GM12878 (cell line): ENCODE measurements around the gene SORCS2. TPM values are rescaled to one million over a fixed set of nuclear protein-coding genes. Genes with fewer than 3 reads are reported as not detected.

ENCODE experiments used
- ATAC-seq: fragments of 200-7000 bp; cut with Tn5 transposase; 3 replicates; pipeline ENCODE4 v1.9.1; 2020; ENCODE audit warnings: mild to moderate bottlenecking, moderate library complexity
- BruUV-seq: library from RNA; stranded (reverse); fragments of 400-500 nt; replicated peaks from 2 replicates; lab custom pipeline; 2021; lab: Mats Ljungman, UMichigan
- CTCF ChIA-PET: fragments of 300-600 bp; sonication (Branson Sonifier 250); formaldehyde crosslinking; extraction: SDS; loops from one replicate; lab custom pipeline; 2021; ENCODE audit warnings: inconsistent platforms; lab: Yijun Ruan, JAX
- POLR2A ChIA-PET: fragments of 350-600 bp; formaldehyde crosslinking; extraction: SDS; loops from one replicate; lab custom pipeline; 2021; ENCODE audit warnings: inconsistent platforms; lab: Charles Lee
- RAD21 ChIA-PET: fragments of 300-600 bp; sonication (Branson Sonifier 250); formaldehyde crosslinking; loops from one replicate; lab custom pipeline; 2023; ENCODE audit warnings: antibody characterized with exemption; ENCODE audit not compliant: unreplicated experiment; lab: Charles Lee
- SMC1A ChIA-PET: fragments of 300-600 bp; sonication (Branson Sonifier 250); formaldehyde crosslinking; loops from one replicate; lab custom pipeline; 2023; ENCODE audit not compliant: unreplicated experiment, uncharacterized antibody; lab: Charles Lee
- DNase-seq: peaks from one replicate; pipeline ENCODE4 v3.0.0-alpha.2; 2011; ENCODE audit warnings: low read depth, low spot score
- FAIRE-seq: peaks from 3 replicates; lab custom pipeline; 2011; peaks lifted over from hg19 to GRCh38; lab: Jason Lieb, UNC
- H2AFZ ChIP-seq: 2 replicates; pipeline ENCODE4 v1.6.0; 2011; ENCODE audit warnings: low read depth, low read length, control low read depth; ENCODE audit not compliant: control insufficient read depth
- H3K27ac ChIP-seq: 2 replicates; pipeline ENCODE4 v1.5.1; 2011; ENCODE audit warnings: control low read depth; ENCODE audit not compliant: control insufficient read depth, insufficient read depth
- H3K27me3 ChIP-seq, 2 experiments: replicated peaks in 1 of 2; 2 replicates each; pipeline versions ENCODE4 v1.6.0 to v1.6.1; 2011; ENCODE audit warnings: low read length in 1 of 2; ENCODE audit not compliant: control insufficient read depth in 2 of 2, insufficient read depth in 2 of 2
- H3K36me3 ChIP-seq, 2 experiments: 2 replicates each; pipeline ENCODE4 v1.5.1; 2011; ENCODE audit warnings: low read length in 1 of 2; ENCODE audit not compliant: control insufficient read depth in 2 of 2, insufficient read depth in 2 of 2
- H3K4me1 ChIP-seq: 2 replicates; pipeline ENCODE4 v1.6.1; 2011; ENCODE audit warnings: mild to moderate bottlenecking, low read length, moderate library complexity, mixed read lengths; ENCODE audit not compliant: control insufficient read depth, insufficient read depth
- H3K4me2 ChIP-seq: 2 replicates; pipeline ENCODE4 v1.6.0; 2011; ENCODE audit warnings: control low read depth; ENCODE audit not compliant: control insufficient read depth, insufficient read depth
- H3K4me3 ChIP-seq: fragments of 200-600 bp; sonication (generic); 2 replicates; pipeline ENCODE4 v1.5.1; 2016
- H3K79me2 ChIP-seq: 2 replicates; pipeline ENCODE4 v1.6.0; 2011; ENCODE audit warnings: low read length; ENCODE audit not compliant: control insufficient read depth, insufficient read depth
- H3K9ac ChIP-seq: 2 replicates; pipeline ENCODE4 v1.8.0; 2011; ENCODE audit warnings: low read length, control low read depth, mixed read lengths; ENCODE audit not compliant: control insufficient read depth, insufficient read depth
- H3K9me3 ChIP-seq: replicated peaks from 3 replicates; pipeline ENCODE4 v1.5.1; 2011; ENCODE audit warnings: mild to moderate bottlenecking, low read length; ENCODE audit not compliant: control insufficient read depth, insufficient read depth
- H4K20me1 ChIP-seq: 2 replicates; pipeline ENCODE4 v1.6.0; 2011; ENCODE audit not compliant: control insufficient read depth, insufficient read depth
- CREM ChIP-seq: IDR thresholded peaks from 2 replicates; pipeline ENCODE4 v1.6.1; 2014; ENCODE audit warnings: antibody characterized with exemption, low read depth
- EGR1 ChIP-seq, 2 experiments: IDR thresholded peaks; 1 replicate in 1 of 2; 2 replicates in 1 of 2; pipeline ENCODE4 v1.6.1; 2011 to 2012; ENCODE audit warnings: low read depth in 2 of 2, low read length in 2 of 2, borderline replicate concordance in 1 of 2, mild to moderate bottlenecking in 1 of 2, moderate library complexity in 1 of 2
- EP300 ChIP-seq, 2 experiments: fragments of 150-350 bp in 1 of 2; IDR thresholded peaks; 2 replicates each; pipeline ENCODE4 v1.6.1; 2011 to 2012; ENCODE audit warnings: low read depth in 2 of 2, low read length in 2 of 2, borderline replicate concordance in 1 of 2, improper control_type of control experiment in 1 of 2, inconsistent platforms in 1 of 2; ENCODE audit not compliant: control insufficient read depth in 1 of 2
- ETV6 ChIP-seq, 2 experiments: fragments of 450-650 bp in 1 of 2; IDR thresholded peaks in 1 of 2; conservative IDR thresholded peaks in 1 of 2; 2 replicates each; pipeline ENCODE4 v1.6.1; 2014; ENCODE audit warnings: antibody characterized with exemption in 1 of 2, borderline replicate concordance in 1 of 2, low read depth in 1 of 2, mild to moderate bottlenecking in 1 of 2, moderate library complexity in 1 of 2
- GABPA ChIP-seq: IDR thresholded peaks from 2 replicates; pipeline ENCODE4 v1.6.1; 2014; ENCODE audit warnings: antibody characterized with exemption, low read depth, mild to moderate bottlenecking, inconsistent platforms
- IRF4 ChIP-seq: IDR thresholded peaks from 2 replicates; pipeline ENCODE4 v1.6.1; 2011; ENCODE audit warnings: low read depth, low read length
- MYB ChIP-seq: fragments of 150-350 bp; IDR thresholded peaks from 2 replicates; pipeline ENCODE4 v1.6.1; 2014; ENCODE audit warnings: mild to moderate bottlenecking, low read depth, low read length, borderline replicate concordance
- POLR2AphosphoS5 ChIP-seq: IDR thresholded peaks from 2 replicates; pipeline ENCODE4 v1.6.1; 2011; ENCODE audit warnings: mild to moderate bottlenecking, low read length, inconsistent platforms
- RUNX3 ChIP-seq: IDR thresholded peaks from 2 replicates; pipeline ENCODE4 v1.6.1; 2012; ENCODE audit warnings: low read length, inconsistent platforms
- STAT3 ChIP-seq: IDR thresholded peaks from 2 replicates; pipeline ENCODE4 v1.6.1; 2011; ENCODE audit warnings: low read depth, low read length, improper control_type of control experiment
- WRNIP1 ChIP-seq: IDR thresholded peaks from 2 replicates; pipeline ENCODE4 v1.6.1; 2011; ENCODE audit warnings: low read depth, low read length, improper control_type of control experiment, borderline replicate concordance
- WGBS: methylation state at CpG from one replicate; pipeline ENCODE4 v1.1.6; 2016; ENCODE audit warnings: low lambda C conversion rate; ENCODE audit not compliant: insufficient replicate concordance, insufficient coverage; ENCODE audit errors: missing lambda C conversion rate; 5-methylcytosine and 5-hydroxymethylcytosine counted together
- in situ Hi-C: fragments of 300-500 bp; cut with MboI; formaldehyde crosslinking; loops from 9 replicates; pipeline ENCODE4 v1.14.3; 2018; ENCODE audit warnings: mixed read lengths
- intact Hi-C: fragments of 100-400 bp; cut with micrococcal nuclease; formaldehyde crosslinking; loops from one replicate; pipeline ENCODE4 v1.14.2; 2022; ENCODE audit not compliant: unreplicated experiment
- polyA plus RNA-seq, 11 experiments: library from polyadenylated mRNA; depleted of rRNA in 4 of 11; unstranded in 6 of 11; stranded (reverse) in 5 of 11; fragments of >200 nt; fragmentation: Nextera tagmentation in 4 of 11; fragmentation: Illumina TruSeq in 1 of 11; extraction: Ambion mirVana in 4 of 11; extraction: Trizol in 1 of 11; gene quantifications; 1 replicate in 1 of 11; 2 replicates in 10 of 11; pipeline versions ENCODE4 v1.2.1 to v1.2.3, GENCODE V29; 2011 to 2016; ENCODE audit warnings: inconsistent platforms in 2 of 11, missing spikeins in 2 of 11, low read depth in 1 of 11
- total RNA-seq, 4 experiments: library from RNA; depleted of rRNA in 3 of 4; stranded (reverse); fragments of >200 nt in 3 of 4; fragmentation: Illumina TruSeq in 1 of 4; extraction: Trizol in 1 of 4; gene quantifications; 2 replicates each; pipeline versions ENCODE4 v1.2.1 to v1.2.3, GENCODE V29; 2013 to 2021
- TF ChIP-seq, protein P1 (sequence below): IDR thresholded peaks from 2 replicates; pipeline ENCODE4 v1.6.1; 2012; ENCODE audit warnings: improper control_type of control experiment, low read depth, low read length; ENCODE audit not compliant: insufficient replicate concordance

Gene SORCS2
- total and polyA plus RNA-seq, 10 of the 15 experiments (the other 5 are each of a cell fraction or from before 2014, with no cell fraction given) = 0.01 to 0.15 (median 0.05) TPM; not detected in 5

DNA sequence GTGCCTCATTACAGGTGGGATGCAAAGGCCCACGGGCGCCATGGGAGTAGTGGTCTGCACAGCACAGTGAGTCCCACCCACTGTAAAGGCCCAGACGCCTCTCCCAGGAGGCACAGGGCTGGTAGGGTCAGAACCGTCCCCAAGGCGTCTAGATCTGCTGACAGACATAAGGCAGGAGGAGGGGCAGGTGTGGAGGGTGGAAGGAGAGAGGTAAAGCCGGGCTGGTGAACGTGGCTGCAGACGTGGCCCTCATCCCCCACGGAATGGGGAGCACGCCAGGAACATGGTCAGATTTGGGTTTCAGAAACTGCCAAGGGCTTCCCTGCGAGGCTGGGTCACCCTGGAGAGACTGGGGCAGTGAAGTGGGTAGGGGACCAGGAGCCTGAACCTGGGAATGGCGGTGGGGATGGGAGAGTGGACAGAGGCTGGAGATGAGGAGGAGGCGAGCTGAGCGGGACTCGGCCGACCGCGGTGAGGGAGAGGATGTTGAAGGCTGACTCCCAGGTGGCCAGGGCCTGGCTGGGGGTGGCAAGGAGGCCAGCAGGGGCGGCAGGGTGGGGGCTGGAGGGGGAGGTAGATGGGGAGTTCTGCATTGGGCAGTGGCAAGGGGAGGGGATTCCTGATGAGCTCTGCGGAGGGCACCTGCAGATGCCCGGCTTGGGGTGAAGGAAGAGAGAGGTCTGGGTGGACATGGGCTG, 562.4 kb downstream of the SORCS2 start:
- H3K4me3 ChIP-seq = no peak overlapping the region
- DNase-seq (no peak), ATAC-seq (no peak), FAIRE-seq (no peak)
- no peaks in the 10 kb centered on the region for H3K27me3 ChIP-seq
- POLR2A ChIA-PET = no interaction called here
- H3K27ac ChIP-seq = no peak overlapping the region
- in situ Hi-C loops (no loop called here), intact Hi-C loops (no loop called here)
- H2AFZ ChIP-seq = no peak overlapping the region
- H3K9ac ChIP-seq = no peak overlapping the region
- RAD21 ChIA-PET = no interaction called here
- no peaks in the 10 kb centered on the region for H3K36me3 ChIP-seq
- WGBS = 37% methylated on average over 20 of the region's 21 CpGs
- no peaks in the 10 kb centered on the region for H4K20me1 ChIP-seq
- no peaks in the 10 kb centered on the region for H3K79me2 ChIP-seq
- H3K4me2 ChIP-seq = no peak overlapping the region
- CTCF ChIA-PET = no interaction called here
- SMC1A ChIA-PET = no interaction called here
- no peaks in the 10 kb centered on the region for H3K4me1 ChIP-seq
- TF ChIP-seq GABPA (no peak), EGR1 (IDR thresholded peaks at IDR 0.05; ENCODE audit: borderline replicate concordance in 1 of 2, low read depth in 2 of 2, low read length in 2 of 2) (no peak), POLR2AphosphoS5 (no peak), CREM (no peak)
- TF ChIP-seq, all 136 proteins: peak for 0
- BruUV-seq = no TSS peak
- H3K9me3 ChIP-seq = no peaks in the 10 kb centered on the region

- SMC1A ChIA-PET = no interaction called here
- ATAC-seq (no peak), FAIRE-seq (no peak), DNase-seq (no peak)
- Histone ChIP-seq H4K20me1 (no peaks in the 10 kb centered on the region), H3K4me2 (no peak overlapping the region), H2AFZ (no peak overlapping the region), H3K27ac (no peak overlapping the region), H3K9ac (no peak overlapping the region), H3K9me3 (no peaks in the 10 kb centered on the region), H3K27me3 (no peaks in the 10 kb centered on the region), H3K4me1 (no peaks in the 10 kb centered on the region), H3K36me3 (no peaks in the 10 kb centered on the region), H3K4me3 (no peak overlapping the region), H3K79me2 (no peaks in the 10 kb centered on the region)
- RAD21 ChIA-PET = no interaction called here
- CTCF ChIA-PET = no interaction called here
- in situ Hi-C loops (no loop called here), intact Hi-C loops (no loop called here)
- 58% methylated on average over 14 of the region's 16 CpGs for WGBS
- POLR2A ChIA-PET = no interaction called here
- BruUV-seq = no TSS peak
- TF ChIP-seq IRF4 (no peak), EP300 (IDR thresholded peaks at IDR 0.05; ENCODE audit: borderline replicate concordance in 1 of 2, control insufficient read depth in 1 of 2, low read depth in 2 of 2, low read length in 2 of 2) (no peak), STAT3 (no peak), MYB (no peak), GABPA (no peak), RUNX3 (no peak), WRNIP1 (no peak), ETV6 (conservative IDR thresholded peaks at IDR 0.05 in 1 of 2, IDR thresholded peaks at IDR 0.05 in 1 of 2; ENCODE audit: borderline replicate concordance in 1 of 2, low read depth in 1 of 2) (no peak)
- TF ChIP-seq, protein P1, sequence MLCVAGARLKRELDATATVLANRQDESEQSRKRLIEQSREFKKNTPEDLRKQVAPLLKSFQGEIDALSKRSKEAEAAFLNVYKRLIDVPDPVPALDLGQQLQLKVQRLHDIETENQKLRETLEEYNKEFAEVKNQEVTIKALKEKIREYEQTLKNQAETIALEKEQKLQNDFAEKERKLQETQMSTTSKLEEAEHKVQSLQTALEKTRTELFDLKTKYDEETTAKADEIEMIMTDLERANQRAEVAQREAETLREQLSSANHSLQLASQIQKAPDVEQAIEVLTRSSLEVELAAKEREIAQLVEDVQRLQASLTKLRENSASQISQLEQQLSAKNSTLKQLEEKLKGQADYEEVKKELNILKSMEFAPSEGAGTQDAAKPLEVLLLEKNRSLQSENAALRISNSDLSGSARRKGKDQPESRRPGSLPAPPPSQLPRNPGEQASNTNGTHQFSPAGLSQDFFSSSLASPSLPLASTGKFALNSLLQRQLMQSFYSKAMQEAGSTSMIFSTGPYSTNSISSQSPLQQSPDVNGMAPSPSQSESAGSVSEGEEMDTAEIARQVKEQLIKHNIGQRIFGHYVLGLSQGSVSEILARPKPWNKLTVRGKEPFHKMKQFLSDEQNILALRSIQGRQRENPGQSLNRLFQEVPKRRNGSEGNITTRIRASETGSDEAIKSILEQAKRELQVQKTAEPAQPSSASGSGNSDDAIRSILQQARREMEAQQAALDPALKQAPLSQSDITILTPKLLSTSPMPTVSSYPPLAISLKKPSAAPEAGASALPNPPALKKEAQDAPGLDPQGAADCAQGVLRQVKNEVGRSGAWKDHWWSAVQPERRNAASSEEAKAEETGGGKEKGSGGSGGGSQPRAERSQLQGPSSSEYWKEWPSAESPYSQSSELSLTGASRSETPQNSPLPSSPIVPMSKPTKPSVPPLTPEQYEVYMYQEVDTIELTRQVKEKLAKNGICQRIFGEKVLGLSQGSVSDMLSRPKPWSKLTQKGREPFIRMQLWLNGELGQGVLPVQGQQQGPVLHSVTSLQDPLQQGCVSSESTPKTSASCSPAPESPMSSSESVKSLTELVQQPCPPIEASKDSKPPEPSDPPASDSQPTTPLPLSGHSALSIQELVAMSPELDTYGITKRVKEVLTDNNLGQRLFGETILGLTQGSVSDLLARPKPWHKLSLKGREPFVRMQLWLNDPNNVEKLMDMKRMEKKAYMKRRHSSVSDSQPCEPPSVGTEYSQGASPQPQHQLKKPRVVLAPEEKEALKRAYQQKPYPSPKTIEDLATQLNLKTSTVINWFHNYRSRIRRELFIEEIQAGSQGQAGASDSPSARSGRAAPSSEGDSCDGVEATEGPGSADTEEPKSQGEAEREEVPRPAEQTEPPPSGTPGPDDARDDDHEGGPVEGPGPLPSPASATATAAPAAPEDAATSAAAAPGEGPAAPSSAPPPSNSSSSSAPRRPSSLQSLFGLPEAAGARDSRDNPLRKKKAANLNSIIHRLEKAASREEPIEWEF = no peak
Measured at GRCh38 chr4:7755561-7755960, 563.2 kb downstream of the SORCS2 start.
